HG03139 (cell line): ENCODE measurements around the gene HES3.
A peak's percentile ranks its signal among the peaks of the same experiment; 100 is the strongest.

Experiments used
- ATAC-seq: cut with Tn5 transposase; IDR thresholded peaks from one replicate; pipeline ENCODE4 v1.9.1; 2021; ENCODE audit not compliant: unreplicated experiment

The HES3 gene

GRCh38 chr1:6243993-6244392 is at the start of gene HES3:
TSS of gene HES3 (plus strand) at chr1:6244179. CDS start at chr1:6244366, 187 bp downstream.
- no peak for ATAC-seq

- ATAC-seq: no peak
Observed at GRCh38 chr1:6197746-6198427, 46.1 kb upstream of the HES3 start.

GRCh38 chr1:6198646-6199297 is 45.2 kb upstream of the HES3 start:
- peak; percentile 24 for ATAC-seq

- ATAC-seq: peak; percentile 94
Observed at GRCh38 chr1:6199298-6200187, 44.4 kb upstream of the HES3 start, which contains the start of gene RPL22. TSS of gene RPL22 (minus strand) at chr1:6199595. CDS start at chr1:6199573, 22 bp downstream.

GRCh38 chr1:6200188-6200809 is 43.7 kb upstream of the HES3 start:
- ATAC-seq: no peak

- ATAC-seq: no peak
Observed at GRCh38 chr1:6202256-6202655, 41.7 kb upstream of the HES3 start.

- ATAC-seq: no peak
Observed at GRCh38 chr1:6205849-6206519, 38.0 kb upstream of the HES3 start, which contains the start of gene RNF207. TSS of gene RNF207 (plus strand) at chr1:6206119. CDS start at chr1:6206536, 417 bp downstream.

GRCh38 chr1:6206520-6206855 is 37.5 kb upstream of the HES3 start:
- ATAC-seq: no peak

GRCh38 chr1:6207075-6207885 is 36.7 kb upstream of the HES3 start:
- no peak for ATAC-seq

- ATAC-seq: no peak
Observed at GRCh38 chr1:6207921-6208320, 36.1 kb upstream of the HES3 start.

- no peak for ATAC-seq
Observed at GRCh38 chr1:6208723-6209660, 35.0 kb upstream of the HES3 start.

GRCh38 chr1:6209661-6210580 is 34.1 kb upstream of the HES3 start:
- ATAC-seq: no peak

- no peak for ATAC-seq
Observed at GRCh38 chr1:6210591-6211355, 33.2 kb upstream of the HES3 start.

- no peak for ATAC-seq
Observed at GRCh38 chr1:6211731-6212130, 32.2 kb upstream of the HES3 start.

GRCh38 chr1:6212193-6212959 is 31.6 kb upstream of the HES3 start:
- ATAC-seq: no peak
